Testis (tissue), 3 donors: ENCODE measurements around the gene FILIP1L. TPM values are rescaled to one million over a fixed set of nuclear protein-coding genes. Genes with fewer than 3 reads are reported as not detected.

Source experiments
- DNase-seq: peaks from one replicate; pipeline ENCODE4 v3.0.0-alpha.2; 2019
- H3K27ac ChIP-seq, 2 donors: fragments of 200-600 bp; sonication (generic); one replicate each; pipeline ENCODE4 v1.5.1; 2019
- H3K27me3 ChIP-seq: fragments of 200-600 bp; sonication (generic); one replicate; pipeline ENCODE4 v1.5.1; 2019
- H3K36me3 ChIP-seq: fragments of 200-600 bp; sonication (generic); one replicate; pipeline ENCODE4 v1.5.1; 2017; ENCODE audit warnings: low read depth; ENCODE audit errors: missing control alignments
- H3K4me1 ChIP-seq: fragments of 200-600 bp; sonication (generic); one replicate; pipeline ENCODE4 v1.5.1; 2019
- H3K4me3 ChIP-seq, 2 donors: fragments of 200-600 bp; sonication (generic); one replicate each; pipeline ENCODE4 v1.5.1; 2017 to 2019
- H3K9me3 ChIP-seq: fragments of 200-600 bp; sonication (generic); one replicate; pipeline ENCODE4 v1.5.1; 2017
- POLR2A ChIP-seq: fragments of 450-650 bp; IDR thresholded peaks from one replicate; pipeline ENCODE4 v1.6.1; 2017; ENCODE audit warnings: antibody characterized with exemption, mild to moderate bottlenecking, moderate library complexity
- WGBS, 2 donors: methylation state at CpG; one replicate each; pipeline ENCODE4 v1.1.5; 2018; 5-methylcytosine and 5-hydroxymethylcytosine counted together
- intact Hi-C: fragments of 100-400 bp; cut with DNase I; formaldehyde crosslinking; loops from one replicate; pipeline ENCODE4 v1.15.1; 2023; ENCODE audit warnings: low total_unique reads
- polyA plus RNA-seq: library from polyadenylated mRNA; stranded (reverse); fragments of 350-450 nt; fragmentation: Illumina TruSeq; extraction: RNeasy Lipid Tissue Mini Kit (QIAGEN cat#74804); gene quantifications from one replicate; pipeline ENCODE4 v1.2.3, GENCODE V29; 2014; ENCODE audit warnings: low read depth, low replicate concordance; ENCODE audit not compliant: insufficient read depth
- total RNA-seq, 2 donors: library from RNA; depleted of rRNA; stranded (reverse); fragments of >200 nt; gene quantifications; one replicate each; pipeline ENCODE4 v1.2.3, GENCODE V29; 2016
- TF ChIP-seq, protein P1 (sequence below), 3 experiments: fragments of 450-650 bp in 2 of 3; fragments of 200-600 bp in 1 of 3; sonication (generic) in 1 of 3; IDR thresholded peaks; one replicate each; pipeline ENCODE4 v1.5.1; 2016 to 2019; ENCODE audit warnings: antibody characterized with exemption in 3 of 3, mild to moderate bottlenecking in 2 of 3, moderate library complexity in 1 of 3

Gene FILIP1L
- total and polyA plus RNA-seq, 3 donors from 2014 or later = 16.5 to 20.1 (median 16.7) TPM

DNA sequence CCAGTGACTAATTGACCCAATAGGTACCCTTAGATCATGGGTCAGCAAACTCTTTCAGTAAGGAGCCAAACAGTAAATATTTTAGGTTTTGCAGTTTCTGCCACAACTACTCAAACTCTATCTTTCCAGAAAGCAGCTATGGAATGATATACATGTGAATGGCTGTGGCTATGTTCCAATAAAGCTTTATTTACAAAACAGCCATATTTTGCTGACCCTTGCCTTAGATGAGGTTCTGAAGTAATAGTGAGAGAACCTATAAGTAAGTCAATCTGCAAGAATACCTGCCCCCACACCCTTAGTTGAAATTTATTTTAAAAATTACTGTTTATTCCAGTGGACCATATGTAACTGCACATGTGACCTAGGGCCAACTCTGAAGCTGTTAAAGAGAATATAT lies 162.6 kb downstream of the FILIP1L start:
- H3K4me3 ChIP-seq = no peak overlapping the region
- H3K4me1 ChIP-seq = no peaks in the 10 kb centered on the region
- no peak for TF ChIP-seq POLR2A
- TF ChIP-seq, protein P1, sequence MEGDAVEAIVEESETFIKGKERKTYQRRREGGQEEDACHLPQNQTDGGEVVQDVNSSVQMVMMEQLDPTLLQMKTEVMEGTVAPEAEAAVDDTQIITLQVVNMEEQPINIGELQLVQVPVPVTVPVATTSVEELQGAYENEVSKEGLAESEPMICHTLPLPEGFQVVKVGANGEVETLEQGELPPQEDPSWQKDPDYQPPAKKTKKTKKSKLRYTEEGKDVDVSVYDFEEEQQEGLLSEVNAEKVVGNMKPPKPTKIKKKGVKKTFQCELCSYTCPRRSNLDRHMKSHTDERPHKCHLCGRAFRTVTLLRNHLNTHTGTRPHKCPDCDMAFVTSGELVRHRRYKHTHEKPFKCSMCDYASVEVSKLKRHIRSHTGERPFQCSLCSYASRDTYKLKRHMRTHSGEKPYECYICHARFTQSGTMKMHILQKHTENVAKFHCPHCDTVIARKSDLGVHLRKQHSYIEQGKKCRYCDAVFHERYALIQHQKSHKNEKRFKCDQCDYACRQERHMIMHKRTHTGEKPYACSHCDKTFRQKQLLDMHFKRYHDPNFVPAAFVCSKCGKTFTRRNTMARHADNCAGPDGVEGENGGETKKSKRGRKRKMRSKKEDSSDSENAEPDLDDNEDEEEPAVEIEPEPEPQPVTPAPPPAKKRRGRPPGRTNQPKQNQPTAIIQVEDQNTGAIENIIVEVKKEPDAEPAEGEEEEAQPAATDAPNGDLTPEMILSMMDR (IDR thresholded peaks at IDR 0.05) = no peak
- H3K27me3 ChIP-seq = no peaks in the 10 kb centered on the region
- intact Hi-C loops = no loop called here
- no peak overlapping the region for H3K27ac ChIP-seq
- H3K9me3 ChIP-seq = no peaks in the 10 kb centered on the region
- no peak for DNase-seq
- H3K36me3 ChIP-seq = no peaks in the 10 kb centered on the region

- no peaks in the 10 kb centered on the region for H3K36me3 ChIP-seq
- no peaks in the 10 kb centered on the region for H3K4me1 ChIP-seq
- no peaks in the 10 kb centered on the region for H3K9me3 ChIP-seq
- no peak overlapping the region for H3K27ac ChIP-seq
- intact Hi-C loops = no loop called here
- DNase-seq = no peak
- TF ChIP-seq, protein P1 (IDR thresholded peaks at IDR 0.05) = no peak
- TF ChIP-seq POLR2A = no peak
- H3K4me3 ChIP-seq = no peak overlapping the region
- WGBS, 2 donors = 50 to 78% methylated on average over 1 of the region's 1 CpG
- no peaks in the 10 kb centered on the region for H3K27me3 ChIP-seq
These were observed 163.4 kb downstream of the FILIP1L start for GRCh38 chr3:99950921-99951320.

- intact Hi-C loops = no loop called here
- H3K27ac ChIP-seq = no peak overlapping the region
- H3K4me3 ChIP-seq = no peak overlapping the region
- DNase-seq = no peak
- TF ChIP-seq POLR2A = no peak
- TF ChIP-seq, protein P1 (IDR thresholded peaks at IDR 0.05) = no peak
- no peaks in the 10 kb centered on the region for H3K9me3 ChIP-seq
- WGBS, 2 donors = 88 to 90% methylated on average over 5 of the region's 5 CpGs
- no peaks in the 10 kb centered on the region for H3K27me3 ChIP-seq
- H3K36me3 ChIP-seq = no peaks in the 10 kb centered on the region
- H3K4me1 ChIP-seq = peaks cover 8% of the 10 kb centered on the region
These were observed 164.2 kb downstream of the FILIP1L start for GRCh38 chr3:99949956-99950670.

DNA sequence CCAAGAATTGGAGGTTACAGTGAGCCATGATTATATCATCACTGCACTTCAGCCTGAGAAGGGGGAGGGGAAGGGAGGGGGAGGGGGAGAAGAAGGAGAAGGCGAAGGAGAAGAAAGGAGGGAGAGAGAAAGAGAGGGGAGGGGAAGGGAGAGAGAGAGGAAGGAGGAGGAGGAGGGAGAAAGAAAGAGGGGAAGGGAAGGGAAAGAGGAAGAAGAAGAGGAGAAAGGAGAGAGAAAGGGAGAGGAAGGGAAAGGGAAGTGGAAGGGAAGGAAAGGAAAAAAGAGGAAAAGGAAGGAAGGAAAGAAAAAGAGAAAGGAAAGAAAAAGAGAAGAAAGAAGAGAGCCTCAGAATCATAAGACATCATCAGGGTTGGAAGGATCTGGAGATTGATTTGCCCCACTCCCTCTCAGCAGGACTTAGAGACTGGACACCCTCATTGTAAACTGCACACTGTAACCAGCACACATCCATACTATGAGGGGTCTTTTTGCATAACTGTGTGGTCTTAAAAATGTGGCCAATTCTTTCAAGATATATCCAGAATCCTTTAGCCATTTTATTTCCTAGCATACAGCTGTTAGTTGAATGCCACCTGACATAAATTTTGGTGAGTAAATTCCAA lies 165.7 kb downstream of the FILIP1L start:
- Histone ChIP-seq H3K4me1 (peaks cover 13% of the 10 kb centered on the region), H3K27ac (no peak overlapping the region), H3K36me3 (no peaks in the 10 kb centered on the region), H3K4me3 (no peak overlapping the region), H3K9me3 (no peaks in the 10 kb centered on the region), H3K27me3 (no peaks in the 10 kb centered on the region)
- 94 to 96% methylated on average over 1 of the region's 1 CpG for WGBS, 2 donors
- DNase-seq = no peak
- TF ChIP-seq, protein P1 (IDR thresholded peaks at IDR 0.05) = no peak
- TF ChIP-seq POLR2A = no peak
- intact Hi-C loops = no loop called here

DNA sequence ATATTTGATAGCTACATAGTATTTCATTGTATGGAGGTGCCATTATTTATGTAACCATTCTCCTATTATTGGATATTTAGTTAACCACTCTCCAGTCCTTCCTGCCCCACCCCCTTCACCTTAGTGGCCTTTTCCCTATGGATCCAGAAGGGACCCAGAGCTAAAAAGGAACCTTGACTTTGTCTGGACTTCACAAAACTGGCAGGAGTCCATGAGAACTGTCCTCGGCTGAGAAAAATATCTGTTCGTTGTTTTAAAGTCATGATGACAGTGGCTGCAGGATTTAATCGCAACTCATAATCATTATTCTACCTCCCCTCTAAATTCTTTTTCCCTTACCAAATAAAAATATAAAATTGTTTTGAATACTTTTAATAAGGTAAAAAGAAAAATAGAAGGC lies 166.9 kb downstream of the FILIP1L start:
- Histone ChIP-seq H3K27me3 (no peaks in the 10 kb centered on the region), H3K4me3 (no peak overlapping the region), H3K4me1 (peaks cover 13% of the 10 kb centered on the region), H3K27ac (no peak overlapping the region), H3K36me3 (no peaks in the 10 kb centered on the region), H3K9me3 (no peaks in the 10 kb centered on the region)
- no peak for DNase-seq
- WGBS, 2 donors = 56 to 61% methylated on average over 3 of the region's 3 CpGs
- intact Hi-C loops = no loop called here
- no peak for TF ChIP-seq POLR2A
- TF ChIP-seq, protein P1 (IDR thresholded peaks at IDR 0.05) = no peak
